Cerebellar cortex (tissue), 1 donor: ENCODE data around the gene ZNF837.
"Not testable (repeated sequence)": the region's sequence is repeated elsewhere in the genome, so short reads cannot be mapped to it uniquely, and the experiment has no call there.

Experiments
- DNase-seq: peaks from one replicate; pipeline ENCODE4 v3.0.0-alpha.2; 2015; ENCODE audit warnings: low spot score

The ZNF837 gene

GRCh38 chr19:58351558-58351878, 29.3 kb downstream of the ZNF837 start:
- DNase-seq = no peak

GRCh38 chr19:58350871-58351557, 29.8 kb downstream of the ZNF837 start:
- no peak for DNase-seq

GRCh38 chr19:58350001-58350861, 30.6 kb downstream of the ZNF837 start:
- no peak for DNase-seq

- no peak for DNase-seq
These were observed 31.2 kb downstream of the ZNF837 start for GRCh38 chr19:58349590-58349989.

GRCh38 chr19:58348080-58348479, 32.8 kb downstream of the ZNF837 start:
- DNase-seq = not testable (repeated sequence)

GRCh38 chr19:58346961-58347929, 33.6 kb downstream of the ZNF837 start:
- DNase-seq = peak; percentile 77

GRCh38 chr19:58345558-58345957, 35.3 kb downstream of the ZNF837 start:
- DNase-seq = no peak

DNA sequence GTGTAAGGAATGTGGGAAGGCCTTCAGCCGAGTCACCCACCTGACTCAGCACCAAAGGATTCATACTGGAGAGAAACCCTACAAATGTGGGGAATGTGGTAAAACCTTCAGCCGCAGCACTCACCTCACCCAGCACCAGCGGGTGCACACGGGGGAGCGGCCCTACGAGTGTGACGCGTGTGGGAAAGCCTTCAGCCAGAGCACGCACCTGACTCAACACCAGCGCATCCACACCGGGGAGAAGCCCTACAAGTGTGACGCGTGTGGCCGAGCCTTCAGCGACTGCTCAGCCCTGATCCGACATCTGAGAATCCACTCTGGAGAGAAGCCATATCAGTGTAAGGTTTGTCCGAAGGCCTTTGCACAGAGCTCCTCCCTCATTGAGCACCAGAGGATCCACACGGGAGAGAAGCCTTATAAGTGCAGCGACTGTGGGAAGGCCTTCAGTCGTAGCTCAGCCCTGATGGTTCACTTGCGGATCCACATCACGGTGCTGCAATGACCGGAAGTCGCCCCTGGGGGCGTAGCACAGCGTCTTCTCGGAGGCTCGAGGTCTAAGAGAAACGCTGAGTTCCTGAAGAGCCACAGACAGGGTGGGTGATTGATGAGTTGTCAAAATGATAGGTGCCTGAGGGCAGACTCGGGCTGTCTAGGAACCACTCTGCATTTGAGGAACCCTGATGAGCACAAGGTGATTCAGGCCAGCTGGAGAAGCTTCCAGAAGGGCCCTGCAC, 41.8 kb downstream of the ZNF837 start:
- no peak for DNase-seq

GRCh38 chr19:58338336-58338735, 42.5 kb downstream of the ZNF837 start:
- DNase-seq = no peak

DNA sequence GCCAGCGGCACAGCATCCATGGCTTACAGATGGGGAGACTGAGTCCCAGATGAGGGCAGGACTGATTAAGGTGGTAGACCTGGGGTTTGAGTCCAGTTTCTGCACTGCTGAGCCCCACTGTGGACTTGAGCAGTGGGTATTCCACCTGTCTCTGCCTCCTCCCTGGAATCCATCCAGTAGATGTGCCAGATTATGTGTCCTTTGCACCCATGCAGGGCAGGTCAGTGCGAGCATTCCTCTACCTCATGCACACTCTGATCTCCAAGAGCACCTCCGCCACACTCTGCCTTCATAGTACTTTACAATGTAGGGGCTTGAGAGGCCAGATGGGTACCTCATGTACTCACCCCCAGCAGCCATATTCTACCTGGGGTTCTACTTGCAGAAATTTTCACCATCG, 44.0 kb downstream of the ZNF837 start:
- no peak for DNase-seq

DNA sequence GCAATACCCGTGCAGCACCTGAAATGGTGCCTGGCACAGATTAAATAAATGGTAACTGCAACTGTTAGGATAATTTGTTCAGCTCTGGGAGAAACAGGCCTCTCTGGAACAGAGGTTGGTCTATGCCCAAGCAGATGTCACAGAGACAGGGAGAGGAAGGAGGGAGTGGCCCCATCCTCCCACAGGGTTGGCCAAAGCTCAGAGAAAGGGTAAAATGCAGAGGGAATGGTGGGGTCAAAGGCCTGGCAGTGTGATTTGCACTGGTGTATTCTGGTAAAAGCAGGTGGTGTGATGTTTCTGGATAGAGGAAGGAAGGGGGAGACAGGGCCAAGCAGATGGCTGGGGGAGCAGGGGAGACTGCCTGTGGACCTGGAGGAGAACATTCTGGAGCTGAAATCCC, 44.6 kb downstream of the ZNF837 start:
- no peak for DNase-seq

- DNase-seq = no peak
These were observed 45.2 kb downstream of the ZNF837 start for GRCh38 chr19:58335630-58336029.

DNA sequence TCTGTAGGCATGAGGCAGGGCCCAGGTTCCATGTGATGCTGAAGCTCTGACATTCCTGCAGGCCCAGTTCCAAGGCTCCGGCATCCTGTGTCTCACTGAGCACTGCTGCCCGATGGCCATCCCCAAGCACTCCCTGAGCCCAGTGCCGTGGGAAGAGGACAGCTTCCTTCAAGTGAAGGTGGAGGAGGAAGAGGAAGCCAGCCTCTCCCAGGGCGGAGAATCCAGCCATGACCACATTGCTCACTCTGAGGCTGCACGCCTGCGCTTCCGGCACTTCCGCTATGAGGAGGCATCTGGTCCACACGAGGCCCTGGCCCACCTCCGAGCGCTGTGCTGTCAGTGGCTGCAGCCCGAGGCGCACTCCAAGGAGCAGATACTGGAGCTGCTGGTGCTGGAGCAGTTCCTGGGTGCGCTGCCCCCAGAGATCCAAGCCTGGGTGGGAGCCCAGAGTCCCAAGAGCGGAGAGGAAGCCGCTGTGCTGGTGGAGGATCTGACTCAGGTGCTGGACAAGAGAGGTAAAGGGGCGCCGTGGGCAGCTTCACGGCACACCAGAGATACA, 46.1 kb downstream of the ZNF837 start:
- no peak for DNase-seq

GRCh38 chr19:58332697-58333096, 48.1 kb downstream of the ZNF837 start:
- no peak for DNase-seq

DNA sequence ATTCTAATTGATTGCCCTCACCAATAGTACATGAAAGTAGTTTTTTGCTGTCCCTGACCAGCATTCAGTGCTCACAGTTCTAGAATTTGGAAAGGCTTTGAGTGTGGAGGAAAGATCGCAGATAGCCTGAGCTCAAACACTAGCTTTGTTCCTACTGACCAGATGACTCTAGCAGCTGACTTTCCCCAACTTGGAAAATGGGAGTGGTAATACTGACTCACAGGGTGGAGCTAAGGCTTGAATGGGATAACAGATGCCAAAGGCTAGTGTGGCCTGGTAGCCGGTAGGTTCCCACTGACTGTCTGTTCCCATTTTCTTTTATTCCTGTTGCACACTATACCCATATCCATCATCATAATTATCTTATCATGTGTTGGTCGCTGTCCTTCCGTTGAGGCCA, 50.4 kb downstream of the ZNF837 start:
- DNase-seq = no peak

DNA sequence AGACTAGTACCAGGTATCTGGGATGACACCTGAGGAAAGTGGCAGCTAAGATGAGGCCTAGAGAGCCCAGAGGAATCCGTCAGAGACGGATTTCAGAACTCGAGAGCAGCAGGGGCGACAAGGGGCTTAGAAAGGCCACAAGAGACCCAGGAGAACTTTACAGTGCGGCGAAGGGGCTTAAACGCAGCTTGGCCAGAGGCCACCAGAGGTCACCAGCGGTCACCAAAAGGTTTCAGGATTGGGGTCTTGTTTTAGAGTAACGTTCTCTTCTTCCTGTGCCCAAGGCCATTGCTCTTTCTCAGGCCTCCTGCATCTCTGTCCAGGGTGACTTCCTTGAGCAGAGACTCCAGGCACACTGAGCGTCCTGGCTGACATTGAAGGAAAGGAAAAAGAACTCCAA, 51.8 kb downstream of the ZNF837 start:
- DNase-seq = peak; percentile 20

GRCh38 chr19:58326914-58327726, 53.7 kb downstream of the ZNF837 start, which contains the start of gene ZSCAN22:
ZSCAN22 (plus strand) TSS chr19:58326994; CDS start chr19:58334803, 7,809 bp downstream.
- peak; percentile 97 for DNase-seq

DNA sequence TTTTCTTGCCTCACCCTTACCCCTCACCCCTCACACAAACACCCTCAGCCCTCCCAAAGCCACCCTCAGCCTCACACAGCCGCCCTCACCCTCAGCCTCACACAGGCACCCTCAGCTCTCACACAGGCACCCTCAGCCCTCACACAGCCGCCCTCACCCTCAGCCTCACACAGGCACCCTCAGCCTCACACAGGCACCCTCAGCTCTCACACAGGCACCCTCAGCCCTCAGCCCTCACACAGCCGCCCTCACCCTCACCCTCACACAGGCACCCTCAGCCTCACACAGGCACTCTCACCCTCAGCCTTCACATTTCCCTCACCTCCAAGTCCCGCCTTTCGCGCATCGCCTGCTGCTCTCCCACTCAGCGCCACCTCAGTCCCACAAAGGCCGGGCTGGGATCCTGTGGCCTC, 54.3 kb downstream of the ZNF837 start:
- DNase-seq = no peak

- DNase-seq = no peak
These were observed 55.4 kb downstream of the ZNF837 start for GRCh38 chr19:58325311-58326022.

DNA sequence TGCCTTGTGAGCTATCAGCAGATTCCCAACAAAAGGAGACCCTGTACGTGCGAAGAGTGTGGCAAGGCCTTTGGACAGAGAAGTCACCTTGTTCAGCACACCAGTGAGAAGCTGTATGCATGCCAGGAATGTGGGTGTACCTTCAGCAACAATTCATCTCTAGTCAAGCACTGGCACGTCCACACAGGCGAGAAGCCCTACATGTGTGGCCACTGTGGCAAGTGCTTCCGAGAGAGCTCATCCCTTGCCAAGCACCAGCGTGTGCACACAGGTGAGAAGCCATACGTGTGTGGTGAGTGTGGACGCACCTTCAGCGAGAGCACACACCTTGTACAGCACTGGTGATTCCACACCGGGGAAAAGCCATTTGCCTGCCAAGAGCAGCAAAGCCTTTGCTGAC, 61.6 kb downstream of the ZNF837 start:
- no peak for DNase-seq
